Measurements from ENCODE around the gene NFATC2IP. TPM values are rescaled to one million over a fixed set of nuclear protein-coding genes. Genes with fewer than 3 reads are reported as not detected.

NFATC2IP gene
- total and polyA plus RNA-seq, 2 donors (not counting 1 experiment from before 2014, with no cell fraction given) = 96.4 to 102 TPM

GRCh38 chr16:28943281-28943680 lies 7.5 kb upstream of the NFATC2IP start:
- peaks cover 32% of the 10 kb centered on the region for H3K79me2 ChIP-seq (ENCODE audit: control insufficient read depth, insufficient read depth, low read length)
- Mint-ChIP-seq H3K27me3 (no peaks in the 10 kb centered on the region), H3K4me3 (no peak overlapping the region), H3K4me1 (peaks cover 17% of the 10 kb centered on the region), H3K9me3 (ENCODE audit: insufficient read depth) (no peaks in the 10 kb centered on the region), H3K27ac (no peak overlapping the region)
- ATAC-seq (ENCODE audit: low read depth) (no peak), DNase-seq (no peak)
- TF ChIP-seq CTCF (IDR thresholded peaks at IDR 0.05) (no peak), EZH2 (IDR thresholded peaks at IDR 0.05; ENCODE audit: borderline replicate concordance, insufficient read depth, low read depth, low read length, poor library complexity, severe bottlenecking) (no peak)
- no peak overlapping the region for H3K4me2 ChIP-seq (replicated peaks; ENCODE audit: low read depth, low read length, poor library complexity, severe bottlenecking)
- H3K36me3 ChIP-seq (replicated peaks in 1 of 2; ENCODE audit: control extremely low read depth in 1 of 2, control insufficient read depth in 1 of 2, extremely low read depth in 1 of 2, insufficient read depth in 2 of 2, low read length in 1 of 2) = peaks cover 0 to 14% of the 10 kb centered on the region in 2 experiments
- ChIA-PET POLR2A (interaction anchor here (0.7 to 3.0 kb wide), 3 partner anchors 7 to 15 kb away, joined by 3 to 17 read pairs (median 11); partner anchors contain the start of gene CD19), CTCF (interaction anchor here (0.7 to 7.0 kb wide), 7 partner anchors 9 to 105 kb away, joined by 3 to 114 read pairs (median 70); partner anchors contain the start of genes CD19, RABEP2 and SH2B1)
- H3K4me1 ChIP-seq (ENCODE audit: control insufficient read depth in 2 of 2, insufficient read depth in 2 of 2, low read length in 2 of 2) = peaks cover 9 to 10% of the 10 kb centered on the region in 2 donors
- H4K20me1 ChIP-seq (ENCODE audit: control insufficient read depth, insufficient read depth, low read length, poor library complexity, severe bottlenecking) = peaks cover 5% of the 10 kb centered on the region
- H3K9me3 ChIP-seq (ENCODE audit: control extremely low read depth in 1 of 3, control insufficient read depth in 2 of 3, insufficient read depth in 1 of 3, low read length in 2 of 3) = no peaks in the 10 kb centered on the region
- H3K27me3 ChIP-seq (replicated peaks in 1 of 4; ENCODE audit: control extremely low read depth in 1 of 4, control insufficient read depth in 3 of 4, insufficient read depth in 4 of 4, low read length in 3 of 4) = no peaks in the 10 kb centered on the region
- no peak overlapping the region for H2AFZ ChIP-seq (ENCODE audit: insufficient read depth, low read depth, low read length, poor library complexity, severe bottlenecking)
- H3K4me3 ChIP-seq (ENCODE audit: control extremely low read depth in 1 of 5, extremely low read depth in 1 of 5, insufficient read depth in 1 of 5, low read depth in 2 of 5, low read length in 4 of 5) = no peak overlapping the region
- intact Hi-C loops (cut with micrococcal nuclease) = no loop called here
- no peak overlapping the region for H3K9ac ChIP-seq (ENCODE audit: low read length)
- no peak overlapping the region for H3K27ac ChIP-seq (ENCODE audit: low read length in 2 of 2)

GRCh38 chr16:28946681-28947080 lies 4.1 kb upstream of the NFATC2IP start:
- H3K27me3 Mint-ChIP-seq = no peaks in the 10 kb centered on the region
- Histone ChIP-seq H3K4me3 (ENCODE audit: control extremely low read depth in 1 of 5, extremely low read depth in 1 of 5, insufficient read depth in 1 of 5, low read depth in 2 of 5, low read length in 4 of 5) (no peak overlapping the region), H2AFZ (ENCODE audit: insufficient read depth, low read depth, low read length, poor library complexity, severe bottlenecking) (no peak overlapping the region), H3K9ac (ENCODE audit: low read length) (no peak overlapping the region), H4K20me1 (ENCODE audit: control insufficient read depth, insufficient read depth, low read length, poor library complexity, severe bottlenecking) (peaks cover 7% of the 10 kb centered on the region), H3K9me3 (ENCODE audit: control extremely low read depth in 1 of 3, control insufficient read depth in 2 of 3, insufficient read depth in 1 of 3, low read length in 2 of 3) (no peaks in the 10 kb centered on the region), H3K27me3 (replicated peaks in 1 of 4; ENCODE audit: control extremely low read depth in 1 of 4, control insufficient read depth in 3 of 4, insufficient read depth in 4 of 4, low read length in 3 of 4) (no peaks in the 10 kb centered on the region), H3K36me3 (replicated peaks in 1 of 2; ENCODE audit: control extremely low read depth in 1 of 2, control insufficient read depth in 1 of 2, extremely low read depth in 1 of 2, insufficient read depth in 2 of 2, low read length in 1 of 2) (no peaks in the 10 kb centered on the region), H3K4me2 (replicated peaks; ENCODE audit: low read depth, low read length, poor library complexity, severe bottlenecking) (no peak overlapping the region), H3K4me1 (ENCODE audit: control insufficient read depth in 2 of 2, insufficient read depth in 2 of 2, low read length in 2 of 2) (peaks cover 12 to 19% of the 10 kb centered on the region in 2 donors), H3K79me2 (ENCODE audit: control insufficient read depth, insufficient read depth, low read length) (peaks cover 27% of the 10 kb centered on the region), H3K27ac (ENCODE audit: low read length in 2 of 2) (no peak overlapping the region)
- no peak overlapping the region for H3K27ac Mint-ChIP-seq
- no peaks in the 10 kb centered on the region for H3K9me3 Mint-ChIP-seq (ENCODE audit: insufficient read depth)
- WGBS (ENCODE audit: insufficient coverage) = 83% methylated on average over 1 of the region's 4 CpGs
- POLR2A ChIA-PET = interaction anchor here (1.0 kb wide), 1 partner anchor 14 kb away, joined by 3 read pairs; no protein-coding TSS in a partner anchor
- no peak for ATAC-seq (ENCODE audit: low read depth)
- H3K4me1 Mint-ChIP-seq = peaks cover 24% of the 10 kb centered on the region
- no peak for DNase-seq
- no peak overlapping the region for H3K4me3 Mint-ChIP-seq
- CTCF ChIA-PET = interaction anchor here (0.7 to 7.0 kb wide), 6 partner anchors 23 to 719 kb away, joined by 3 to 70 read pairs (median 8); partner anchors contain the start of genes SH2B1 and TUFM
- no peak for TF ChIP-seq EZH2 (IDR thresholded peaks at IDR 0.05; ENCODE audit: borderline replicate concordance, insufficient read depth, low read depth, low read length, poor library complexity, severe bottlenecking)
- TF ChIP-seq CTCF (IDR thresholded peaks at IDR 0.05) = no peak
- intact Hi-C loops (cut with micrococcal nuclease) = no loop called here
